Spleen (tissue), 7 donors: Measurements from ENCODE around the gene CD79B.

ENCODE experiments used
- CTCF ChIP-seq, 11 experiments: fragments of 200-600 bp in 7 of 11; fragments of 450-650 bp in 4 of 11; sonication (generic) in 4 of 11; IDR thresholded peaks in 8 of 11; conservative IDR thresholded peaks in 3 of 11; 1 replicate in 7 of 11; 2 replicates in 4 of 11; pipeline versions ENCODE4 v1.4.0 to v1.8.0; 2016 to 2021; ENCODE audit warnings: antibody characterized with exemption in 11 of 11, inconsistent platforms in 4 of 11, mild to moderate bottlenecking in 1 of 11
- POLR2A ChIP-seq, 3 donors: fragments of 450-650 bp; IDR thresholded peaks; one replicate each; pipeline ENCODE4 v1.5.1; 2017; ENCODE audit warnings: antibody characterized with exemption in 3 of 3, mild to moderate bottlenecking in 1 of 3
- POLR2AphosphoS5 ChIP-seq, 3 donors: sonication (generic); formaldehyde crosslinking; IDR thresholded peaks; one replicate each; pipeline ENCODE4 v1.5.1; 2017; ENCODE audit warnings: antibody characterized with exemption in 3 of 3
- donor health status: DM: no; HTN: no; CAD: no; lungs with moderate emphysema.
- donor health status: DM: no; HTN: no; CAD: no.
- donor health status: DM: no; HTN: no; CAD: no.

- TF ChIP-seq CTCF (IDR thresholded peaks at IDR 0.05 in 8 of 11, conservative IDR thresholded peaks at IDR 0.05 in 3 of 11) (no peak), POLR2AphosphoS5 (IDR thresholded peaks at IDR 0.05) (no peak), POLR2A (IDR thresholded peaks at IDR 0.05) (no peak)
These were observed 44.6 kb upstream of the CD79B start for GRCh38 chr17:63976702-63977101.
